ENCODE data around the gene IL22.

IL22 gene

GRCh38 chr12:68253504-68253903 lies at the start of gene IL22:
TSS of gene IL22 (minus strand) at chr12:68253604. CDS start at chr12:68253448, 156 bp downstream.
- no peak for DNase-seq

GRCh38 chr12:68297929-68298328 lies 44.5 kb upstream of the IL22 start:
- DNase-seq = no peak

GRCh38 chr12:68294251-68294650 lies 40.8 kb upstream of the IL22 start:
- no peak for DNase-seq

GRCh38 chr12:68293347-68293746 lies 39.9 kb upstream of the IL22 start:
- no peak for DNase-seq

- DNase-seq = no peak
These were observed 38.9 kb upstream of the IL22 start for GRCh38 chr12:68292151-68292943.

GRCh38 chr12:68291396-68292036 lies 38.1 kb upstream of the IL22 start:
- no peak for DNase-seq

- no peak for DNase-seq
These were observed 36.7 kb upstream of the IL22 start for GRCh38 chr12:68290126-68290525.

GRCh38 chr12:68287106-68287505 lies 33.7 kb upstream of the IL22 start:
- DNase-seq = no peak

GRCh38 chr12:68286396-68286795 lies 33.0 kb upstream of the IL22 start:
- no peak for DNase-seq

- no peak for DNase-seq
These were observed 32.1 kb upstream of the IL22 start for GRCh38 chr12:68285541-68285940.

- DNase-seq = no peak
These were observed 28.1 kb upstream of the IL22 start for GRCh38 chr12:68281322-68282077.

GRCh38 chr12:68280240-68280639 lies 26.8 kb upstream of the IL22 start:
- no peak for DNase-seq

- DNase-seq = peak; percentile 12
These were observed 26.0 kb upstream of the IL22 start for GRCh38 chr12:68279227-68280054.

- DNase-seq = no peak
These were observed 23.1 kb upstream of the IL22 start for GRCh38 chr12:68276402-68276930.

- DNase-seq = no peak
These were observed 19.3 kb upstream of the IL22 start for GRCh38 chr12:68272732-68273131.

GRCh38 chr12:68271346-68271745 lies 17.9 kb upstream of the IL22 start:
- no peak for DNase-seq

- DNase-seq = no peak
These were observed 17.0 kb upstream of the IL22 start for GRCh38 chr12:68270358-68270757.

GRCh38 chr12:68269779-68270178 lies 16.4 kb upstream of the IL22 start:
- no peak for DNase-seq

GRCh38 chr12:68268967-68269366 lies 15.6 kb upstream of the IL22 start:
- DNase-seq = no peak

GRCh38 chr12:68267892-68268396 lies 14.5 kb upstream of the IL22 start:
- no peak for DNase-seq

GRCh38 chr12:68264857-68265256 lies 11.5 kb upstream of the IL22 start:
- DNase-seq = no peak

GRCh38 chr12:68264158-68264855 lies 10.9 kb upstream of the IL22 start:
- DNase-seq = no peak
